Fibroblast of skin of left quadriceps (primary cell): ENCODE measurements around the gene PAM.
A peak's percentile ranks its signal among the peaks of the same experiment; 100 is the strongest.

Experiments
- DNase-seq, 2 experiments: peaks; one replicate each; pipeline ENCODE4 v3.0.0-alpha.2; 2013; ENCODE audit warnings: low read depth in 2 of 2

Gene PAM

GRCh38 chr5:102754767-102755431 is at the start of gene PAM:
Gene PAM (plus strand): TSS chr5:102755305. CDS start chr5:102866196, 110,891 bp downstream.
- DNase-seq = peak in 1 of 2 experiments; percentile 26

DNA sequence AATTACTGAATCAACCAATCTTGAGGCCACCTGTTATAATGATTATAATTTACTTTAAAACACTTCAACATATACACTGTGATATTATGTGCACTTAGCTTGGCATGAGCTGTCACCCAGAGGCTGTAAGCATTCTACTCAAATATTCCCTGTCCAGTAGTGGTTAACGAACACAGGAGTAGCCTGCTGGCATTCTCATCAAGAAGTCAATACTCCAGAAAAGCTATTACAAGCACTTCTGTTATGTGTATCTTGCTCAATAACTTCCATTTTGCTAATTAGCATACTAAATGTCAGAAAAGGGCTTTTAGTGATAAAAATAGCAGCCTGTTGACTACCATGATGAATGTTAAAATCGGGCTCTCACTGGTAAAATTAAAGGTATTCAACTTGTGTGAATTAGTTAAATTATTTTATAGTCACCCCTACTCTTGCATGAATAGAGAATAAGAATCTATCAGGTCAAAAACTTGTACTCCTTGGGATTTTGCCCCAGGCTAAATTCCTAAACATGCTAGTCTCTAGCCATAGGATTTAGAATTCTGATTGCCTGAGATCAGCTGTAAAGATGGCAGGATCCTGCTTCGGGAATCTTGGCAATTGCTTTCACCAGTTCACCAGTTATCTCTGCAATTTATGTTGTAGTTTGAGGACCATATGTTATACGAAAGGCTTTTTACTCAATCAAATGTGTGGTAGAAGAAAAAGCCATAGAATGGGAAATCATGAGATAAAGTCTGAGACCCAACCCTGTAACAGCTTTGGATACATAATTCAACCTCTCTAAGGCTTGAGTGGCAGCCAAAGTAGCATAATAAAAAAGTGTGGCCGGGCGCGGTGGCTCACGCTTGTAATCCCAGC is 43.4 kb upstream of the PAM start:
- no peak for DNase-seq

DNA sequence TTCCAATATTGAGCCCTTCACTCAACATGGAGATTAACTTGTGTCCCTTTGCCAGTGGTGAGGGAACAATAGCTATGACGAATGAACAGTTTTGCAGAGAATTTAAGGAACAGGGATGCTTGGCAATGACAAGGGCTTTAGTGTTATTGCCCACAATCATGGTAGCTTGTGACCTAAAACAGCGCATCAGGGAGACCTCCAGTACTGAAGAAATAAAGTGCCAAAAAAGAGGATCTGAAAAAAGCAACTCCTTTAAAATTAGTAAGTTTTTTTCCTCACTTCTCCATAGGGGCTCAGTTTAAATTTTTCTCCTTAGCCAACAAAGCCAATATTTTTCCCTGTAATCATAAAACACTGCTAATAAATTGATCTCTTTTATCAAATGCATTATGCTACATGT is 41.8 kb upstream of the PAM start:
- no peak for DNase-seq

GRCh38 chr5:102713682-102714231 is 41.3 kb upstream of the PAM start:
- DNase-seq = no peak

- peak; percentile 76 to 80 for DNase-seq
Observed at GRCh38 chr5:102715082-102715807, 39.9 kb upstream of the PAM start.

GRCh38 chr5:102716017-102716416 is 39.1 kb upstream of the PAM start:
- DNase-seq = no peak

- DNase-seq = no peak
Observed at GRCh38 chr5:102718819-102719218, 36.3 kb upstream of the PAM start.

DNA sequence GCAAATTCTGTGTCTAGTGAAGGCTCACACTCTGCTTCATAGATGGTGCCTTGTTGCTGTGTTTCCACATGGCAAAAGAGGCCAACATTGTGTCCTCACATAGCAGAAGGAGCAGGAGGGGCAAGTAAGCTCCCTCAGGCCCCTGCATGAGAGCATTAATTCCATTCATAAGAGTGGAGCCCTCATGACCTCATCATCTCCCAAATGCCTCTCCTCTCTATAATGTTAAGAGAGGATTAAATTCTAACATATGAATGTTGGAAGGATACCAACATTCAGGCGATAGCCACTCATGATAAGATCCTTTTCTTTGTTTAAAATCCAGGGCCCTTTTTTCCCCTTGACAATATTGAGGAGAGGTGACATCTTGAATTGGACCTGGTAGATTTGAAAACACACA is 35.2 kb upstream of the PAM start:
- DNase-seq = no peak

DNA sequence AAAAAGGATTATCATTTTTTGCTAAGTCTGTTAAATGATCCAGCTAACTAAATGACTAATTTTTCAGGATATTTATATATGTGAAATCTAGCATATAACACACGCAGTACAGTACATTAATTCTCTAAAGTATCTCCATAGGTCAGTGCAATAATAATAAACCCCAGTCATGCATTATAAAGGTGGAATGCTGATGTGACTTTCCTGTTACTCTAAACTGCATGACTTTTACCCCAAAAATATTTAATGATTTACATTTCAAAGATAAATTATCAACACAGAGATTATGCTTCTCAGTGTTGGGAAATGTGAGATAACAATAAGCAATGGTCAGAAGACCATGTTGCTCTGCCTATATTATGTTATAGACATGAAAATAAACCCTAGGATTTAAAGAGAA is 34.1 kb upstream of the PAM start:
- DNase-seq = no peak

GRCh38 chr5:102722931-102723330 is 32.2 kb upstream of the PAM start:
- peak; percentile 42 for DNase-seq

DNA sequence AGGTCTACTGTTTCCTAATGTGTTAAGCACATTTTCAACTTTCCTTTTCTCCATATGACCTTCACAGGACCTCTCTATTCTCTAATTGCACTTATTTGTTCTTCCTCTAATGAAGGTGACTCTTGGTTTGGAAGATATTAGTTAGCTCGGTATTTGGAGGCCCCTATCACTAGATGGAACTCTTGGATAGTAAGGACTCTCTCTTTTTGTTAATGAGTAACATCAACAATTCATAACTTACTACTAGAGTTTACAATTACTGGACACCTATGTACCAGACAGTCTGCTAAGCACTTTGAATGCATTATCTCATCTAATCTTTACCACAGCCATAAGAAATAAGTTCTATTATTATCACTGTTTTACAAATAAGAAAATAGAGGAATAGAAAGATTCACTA is 23.4 kb upstream of the PAM start:
- DNase-seq = no peak

GRCh38 chr5:102733534-102733933 is 21.6 kb upstream of the PAM start:
- no peak for DNase-seq

DNA sequence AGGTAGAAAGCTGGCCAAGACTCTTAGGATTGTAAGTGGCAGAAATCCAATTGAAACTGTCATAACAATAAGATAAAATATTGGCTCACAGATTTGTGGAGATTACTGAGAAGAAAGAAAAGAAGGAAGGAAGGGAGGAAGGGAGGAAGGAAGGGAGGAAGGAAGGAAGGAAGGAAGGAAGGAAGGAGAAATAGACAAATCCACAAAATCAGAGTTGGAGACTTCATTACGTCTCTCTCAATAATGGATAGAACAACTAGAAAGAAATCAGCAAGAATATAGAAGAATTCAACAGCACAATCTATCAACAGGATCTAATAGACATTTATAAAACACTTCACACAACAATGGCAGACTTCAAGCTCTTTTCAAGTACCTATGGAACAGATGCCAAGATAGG is 17.9 kb upstream of the PAM start:
- no peak for DNase-seq

- no peak for DNase-seq
Observed at GRCh38 chr5:102737805-102738469, 17.2 kb upstream of the PAM start.

DNA sequence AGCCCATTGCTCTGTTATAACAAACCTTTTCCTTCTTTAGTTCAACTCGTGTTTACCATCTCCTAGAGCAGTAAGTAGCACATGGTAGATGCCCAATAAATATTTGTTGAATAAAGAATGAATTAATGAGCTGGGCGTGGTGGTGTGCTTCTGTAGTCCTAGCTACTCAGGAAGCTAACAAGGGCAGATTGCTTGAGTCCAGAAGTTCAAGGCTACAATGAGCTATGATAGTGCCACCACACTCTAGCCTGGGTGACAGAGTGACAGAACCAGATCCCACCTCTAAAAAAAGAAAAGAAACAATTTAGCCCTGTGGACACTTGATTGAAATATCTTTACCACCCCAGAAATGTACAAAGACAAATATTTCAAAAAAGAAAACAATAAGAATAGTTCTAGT is 14.6 kb upstream of the PAM start:
- no peak for DNase-seq

- no peak for DNase-seq
Observed at GRCh38 chr5:102742215-102742614, 12.9 kb upstream of the PAM start.

DNA sequence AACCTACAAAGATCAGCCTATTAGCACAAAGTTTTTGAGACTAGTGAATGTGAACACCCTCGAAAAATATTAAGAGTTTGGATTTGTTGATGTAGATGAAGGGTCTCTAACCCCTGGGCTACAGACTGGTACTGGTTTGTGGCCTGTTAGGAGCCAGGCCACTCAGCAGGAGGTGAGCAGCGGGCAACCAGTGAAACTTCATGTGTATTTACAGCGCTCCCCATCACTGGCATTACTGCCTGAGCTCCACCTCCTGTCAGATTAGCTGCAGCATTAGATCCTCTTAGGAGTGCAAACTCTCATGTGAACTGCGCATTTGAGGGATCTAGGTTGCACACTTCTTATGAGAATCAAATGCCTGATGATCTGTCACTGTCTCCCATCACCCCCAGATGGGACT is 11.2 kb upstream of the PAM start:
- DNase-seq = no peak

- no peak for DNase-seq
Observed at GRCh38 chr5:102747386-102748166, 7.5 kb upstream of the PAM start.

DNA sequence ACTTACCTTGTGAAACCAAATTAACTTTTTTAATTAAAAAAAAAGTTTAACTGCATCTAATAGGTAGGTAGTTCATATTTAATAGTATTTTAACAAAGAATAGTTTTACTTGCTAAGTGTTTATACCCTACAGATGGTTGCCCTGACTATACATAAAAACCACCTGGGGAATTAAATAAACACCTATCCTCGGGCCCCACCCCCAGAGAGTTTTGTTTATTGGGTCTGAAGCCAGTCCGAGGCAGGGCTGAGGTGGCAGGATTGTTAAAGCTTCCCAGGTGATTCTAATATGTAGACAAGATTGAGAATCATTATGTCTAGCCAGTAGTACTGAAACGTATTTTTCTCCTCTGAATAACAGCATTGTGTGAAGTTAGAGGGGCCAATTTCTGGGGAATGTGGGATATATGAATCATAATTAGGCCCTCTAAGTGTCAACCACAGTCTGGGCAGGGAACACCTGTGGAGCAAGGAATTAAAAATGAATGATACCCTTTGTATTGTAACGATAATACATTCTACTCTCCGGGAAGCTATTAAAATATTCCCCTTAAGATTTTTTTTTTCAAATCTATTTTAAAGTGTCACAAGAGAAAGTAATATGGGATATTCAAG is 5.6 kb upstream of the PAM start:
- DNase-seq = no peak

DNA sequence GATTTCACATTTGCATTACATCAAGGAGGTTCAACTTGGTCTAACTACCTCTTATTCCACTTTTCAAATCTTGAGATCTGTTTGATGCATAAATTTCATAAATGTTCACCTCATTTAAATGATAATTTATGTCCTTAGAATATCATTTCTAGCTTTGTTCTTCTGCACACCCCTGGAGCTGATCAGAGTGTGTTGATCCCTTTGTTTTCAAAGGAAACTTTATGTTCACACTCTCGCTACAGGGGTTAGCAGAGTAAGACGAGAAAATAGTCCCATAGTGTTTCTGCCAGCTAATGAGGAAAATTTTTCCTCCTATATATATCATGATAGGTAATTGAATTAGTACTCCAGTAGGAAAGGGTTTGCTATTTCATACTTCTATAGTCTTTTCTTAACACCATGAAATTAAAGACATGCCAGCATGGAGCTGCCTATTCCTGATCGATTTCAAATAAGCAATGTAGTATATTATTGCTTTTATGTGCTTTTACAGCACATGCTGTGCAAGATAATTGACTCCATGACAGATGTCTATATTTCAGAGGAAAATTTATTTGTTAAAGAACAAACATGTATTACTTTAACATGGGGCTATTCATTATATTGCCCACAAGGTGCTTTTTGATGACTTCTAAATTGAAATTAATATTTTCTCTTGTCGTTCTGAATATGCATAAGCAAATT is 4.8 kb upstream of the PAM start:
- no peak for DNase-seq
